HepG2 (cell line): ENCODE results near the gene QRICH2. TPM values are rescaled to one million over a fixed set of nuclear protein-coding genes. Genes with fewer than 3 reads are reported as not detected.

Source experiments
- BORCS8-MEF2B ChIP-seq: sonication (generic); formaldehyde crosslinking; IDR thresholded peaks from 2 replicates; pipeline ENCODE4 v1.8.0; 2022; ENCODE audit warnings: mild to moderate bottlenecking, missing genetic modification reagents
- CHD4 ChIP-seq: fragments of 200-600 bp; sonication (generic); IDR thresholded peaks from 2 replicates; pipeline ENCODE4 v1.7.0; 2017; ENCODE audit warnings: mild to moderate bottlenecking, low read length, borderline replicate concordance
- CREM ChIP-seq, 2 experiments: sonication (generic) in 1 of 2; formaldehyde crosslinking in 1 of 2; IDR thresholded peaks; 2 replicates each; pipeline versions ENCODE4 v1.4.0 to v1.6.1; 2016 to 2020; ENCODE audit warnings: antibody characterized with exemption in 1 of 2, mild to moderate bottlenecking in 1 of 2, missing genetic modification reagents in 1 of 2
- HMGA1 ChIP-seq: sonication (generic); formaldehyde crosslinking; conservative IDR thresholded peaks from 2 replicates; pipeline ENCODE4 v1.4.0; 2020; ENCODE audit warnings: missing genetic modification reagents
- HNRNPUL1 ChIP-seq: fragments of 200-400 bp; formaldehyde crosslinking; IDR thresholded peaks from 2 replicates; pipeline ENCODE4 v1.6.1; 2017; ENCODE audit warnings: low read depth, mild to moderate bottlenecking, low read length, moderate library complexity
- MATR3 ChIP-seq: sonication (generic); formaldehyde crosslinking; IDR thresholded peaks from 2 replicates; pipeline ENCODE4 v1.4.0; 2020; ENCODE audit warnings: missing genetic modification reagents
- MAZ ChIP-seq, 2 experiments: sonication (generic) in 1 of 2; formaldehyde crosslinking in 1 of 2; IDR thresholded peaks; 2 replicates each; pipeline versions ENCODE4 v1.5.0 to v1.6.1; 2012 to 2020; ENCODE audit warnings: low read depth in 2 of 2, mild to moderate bottlenecking in 2 of 2, borderline replicate concordance in 1 of 2, improper control_type of control experiment in 1 of 2, low read length in 1 of 2, missing genetic modification reagents in 1 of 2, moderate library complexity in 1 of 2
- MIXL1 ChIP-seq: IDR thresholded peaks from 2 replicates; pipeline ENCODE4 v1.6.1; 2016
- MTF2 ChIP-seq: sonication (generic); formaldehyde crosslinking; IDR thresholded peaks from 2 replicates; pipeline ENCODE4 v1.5.0; 2020; ENCODE audit warnings: missing genetic modification reagents, borderline replicate concordance
- NFE2L2 ChIP-seq: fragments of 150-350 bp; IDR thresholded peaks from 2 replicates; pipeline ENCODE4 v1.6.1; 2014; ENCODE audit warnings: low read length
- NFRKB ChIP-seq: fragments of 450-650 bp; IDR thresholded peaks from 2 replicates; pipeline ENCODE4 v1.6.1; 2017
- NR2F1 ChIP-seq, 2 experiments: fragments of 450-650 bp in 1 of 2; formaldehyde crosslinking in 1 of 2; IDR thresholded peaks; 2 replicates each; pipeline versions ENCODE4 v1.5.0 to v1.6.1; 2016 to 2020; ENCODE audit warnings: mild to moderate bottlenecking in 1 of 2, missing compliant biosample characterization in 1 of 2, missing genetic modification reagents in 1 of 2, moderate library complexity in 1 of 2
- SAP130 ChIP-seq: IDR thresholded peaks from 2 replicates; pipeline ENCODE4 v1.6.1; 2016; ENCODE audit warnings: low read depth
- SCMH1 ChIP-seq: sonication (generic); formaldehyde crosslinking; IDR thresholded peaks from 2 replicates; pipeline ENCODE4 v1.9.0; 2021; ENCODE audit warnings: missing genetic modification reagents, mild to moderate bottlenecking, borderline replicate concordance
- SETDB1 ChIP-seq: sonication (generic); formaldehyde crosslinking; IDR thresholded peaks from 2 replicates; pipeline ENCODE4 v1.5.1; 2020; ENCODE audit warnings: missing genetic modification reagents, mild to moderate bottlenecking, borderline replicate concordance
- SIN3A ChIP-seq: IDR thresholded peaks from 2 replicates; pipeline ENCODE4 v1.6.1; 2011; ENCODE audit warnings: low read depth, mild to moderate bottlenecking, control low read depth, low read length, borderline replicate concordance
- SMARCE1 ChIP-seq: fragments of 450-650 bp; IDR thresholded peaks from 2 replicates; pipeline ENCODE4 v1.6.1; 2017; ENCODE audit warnings: borderline replicate concordance
- SP140L ChIP-seq: sonication (generic); formaldehyde crosslinking; IDR thresholded peaks from 2 replicates; pipeline ENCODE4 v1.4.0; 2020; ENCODE audit warnings: missing genetic modification reagents, borderline replicate concordance
- TCF7 ChIP-seq: sonication (generic); IDR thresholded peaks from 2 replicates; pipeline ENCODE4 v1.6.1; 2016; ENCODE audit warnings: antibody characterized with exemption, low read depth
- U2AF1 ChIP-seq: fragments of 200-400 bp; formaldehyde crosslinking; optimal IDR thresholded peaks from 2 replicates; pipeline ENCODE3; 2017; ENCODE audit warnings: mild to moderate bottlenecking, low read depth, low read length
- ZBTB20 ChIP-seq: sonication (generic); formaldehyde crosslinking; IDR thresholded peaks from 2 replicates; pipeline ENCODE4 v1.8.1; 2023; ENCODE audit warnings: missing genetic modification reagents, low read depth, mild to moderate bottlenecking, borderline replicate concordance
- ZFP36 ChIP-seq: fragments of 150-350 bp; IDR thresholded peaks from 2 replicates; pipeline ENCODE4 v1.6.1; 2018; ENCODE audit warnings: borderline replicate concordance, low read length, low read depth; ENCODE audit not compliant: partially characterized antibody
- ZNF121 ChIP-seq: sonication (generic); formaldehyde crosslinking; IDR thresholded peaks from 2 replicates; pipeline ENCODE4 v1.5.0; 2020; ENCODE audit warnings: mild to moderate bottlenecking, missing genetic modification reagents
- ZNF260 ChIP-seq: sonication (generic); formaldehyde crosslinking; IDR thresholded peaks from 2 replicates; pipeline ENCODE4 v1.4.0; 2020; ENCODE audit warnings: missing genetic modification reagents, low read depth, mild to moderate bottlenecking, borderline replicate concordance
- ZNF652 ChIP-seq: IDR thresholded peaks from 2 replicates; pipeline ENCODE4 v1.6.1; 2016; ENCODE audit warnings: low read depth, borderline replicate concordance
- ZNF720 ChIP-seq: sonication (generic); formaldehyde crosslinking; IDR thresholded peaks from 2 replicates; pipeline ENCODE4 v1.4.0; 2020; ENCODE audit warnings: missing genetic modification reagents
- ZNF773 ChIP-seq: sonication (generic); formaldehyde crosslinking; IDR thresholded peaks from 2 replicates; pipeline ENCODE4 v1.4.0; 2020; ENCODE audit warnings: missing genetic modification reagents, borderline replicate concordance
- ZNF781 ChIP-seq: sonication (generic); formaldehyde crosslinking; IDR thresholded peaks from 2 replicates; pipeline ENCODE4 v1.5.1; 2020; ENCODE audit warnings: borderline replicate concordance, mild to moderate bottlenecking, missing genetic modification reagents; ENCODE audit errors: not compliant biosample characterization
- polyA plus RNA-seq, 8 experiments: library from polyadenylated mRNA; depleted of rRNA in 3 of 8; stranded (reverse) in 7 of 8; unstranded in 1 of 8; fragments of >200 nt; fragmentation: Illumina TruSeq in 4 of 8; extraction: Trizol in 4 of 8; gene quantifications; 2 replicates each; pipeline versions ENCODE4 v1.2.1 to v1.2.3, GENCODE V29; 2011 to 2016; ENCODE audit warnings: low read depth in 4 of 8, missing spikeins in 1 of 8, mixed read lengths in 1 of 8; ENCODE audit not compliant: insufficient read depth in 1 of 8
- total RNA-seq, 5 experiments: library from RNA; depleted of rRNA; stranded (reverse); fragments of >200 nt; fragmentation: Illumina TruSeq; extraction: Trizol; gene quantifications; 2 replicates each; pipeline ENCODE4 v1.2.3, GENCODE V29; 2016; ENCODE audit warnings: low read depth in 1 of 5
- TF ChIP-seq, protein P1 (sequence below): sonication (generic); formaldehyde crosslinking; IDR thresholded peaks from 2 replicates; pipeline ENCODE4 v1.4.0; 2020; ENCODE audit warnings: missing genetic modification reagents
- TF ChIP-seq, protein P2 (sequence below): sonication (generic); formaldehyde crosslinking; IDR thresholded peaks from 2 replicates; pipeline ENCODE4 v1.4.0; 2020; ENCODE audit warnings: missing genetic modification reagents

Gene QRICH2
- total and polyA plus RNA-seq, 2 of the 13 experiments (the other 11 are each of a cell fraction or from before 2014, with no cell fraction given): 3.7 to 5.7 TPM

DNA sequence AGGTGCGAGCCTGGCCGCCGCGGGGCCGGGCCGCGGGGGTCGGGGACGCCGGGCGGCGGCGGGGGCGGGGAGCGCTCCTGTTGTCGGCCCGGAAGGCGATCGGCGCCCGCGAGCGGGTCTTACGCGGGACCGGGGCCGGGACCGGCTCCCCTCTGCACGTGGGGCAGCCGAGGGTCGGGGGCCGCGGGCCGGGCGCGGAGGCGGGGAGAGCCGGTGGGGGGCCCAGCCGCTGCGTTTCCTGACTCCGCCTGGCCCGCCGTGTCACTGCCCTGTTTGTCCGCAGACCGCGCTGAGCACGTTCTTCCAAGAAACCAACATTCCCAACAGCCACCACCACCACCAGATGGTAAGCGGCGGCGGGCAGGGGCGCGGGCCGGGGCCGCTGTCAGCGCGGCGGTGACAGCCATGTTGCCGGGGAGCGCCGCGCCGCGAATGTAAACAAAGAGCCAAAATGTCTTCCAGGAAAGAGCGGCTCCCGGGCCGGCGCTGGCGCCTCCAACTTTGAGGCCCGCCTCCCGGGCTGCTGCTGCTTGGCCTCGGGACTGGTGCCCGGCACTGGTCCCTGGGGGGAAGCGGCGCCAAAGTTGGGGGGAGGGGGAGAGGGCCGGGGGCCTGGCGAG lies 42.3 kb downstream of the QRICH2 start (continued):
- TF ChIP-seq SAP130 (CRISPR knock-in tag): peak; percentile 91
- TF ChIP-seq TCF7: no peak
- TF ChIP-seq NFRKB: no peak
- no peak for TF ChIP-seq ZFP36
- TF ChIP-seq, protein P1, sequence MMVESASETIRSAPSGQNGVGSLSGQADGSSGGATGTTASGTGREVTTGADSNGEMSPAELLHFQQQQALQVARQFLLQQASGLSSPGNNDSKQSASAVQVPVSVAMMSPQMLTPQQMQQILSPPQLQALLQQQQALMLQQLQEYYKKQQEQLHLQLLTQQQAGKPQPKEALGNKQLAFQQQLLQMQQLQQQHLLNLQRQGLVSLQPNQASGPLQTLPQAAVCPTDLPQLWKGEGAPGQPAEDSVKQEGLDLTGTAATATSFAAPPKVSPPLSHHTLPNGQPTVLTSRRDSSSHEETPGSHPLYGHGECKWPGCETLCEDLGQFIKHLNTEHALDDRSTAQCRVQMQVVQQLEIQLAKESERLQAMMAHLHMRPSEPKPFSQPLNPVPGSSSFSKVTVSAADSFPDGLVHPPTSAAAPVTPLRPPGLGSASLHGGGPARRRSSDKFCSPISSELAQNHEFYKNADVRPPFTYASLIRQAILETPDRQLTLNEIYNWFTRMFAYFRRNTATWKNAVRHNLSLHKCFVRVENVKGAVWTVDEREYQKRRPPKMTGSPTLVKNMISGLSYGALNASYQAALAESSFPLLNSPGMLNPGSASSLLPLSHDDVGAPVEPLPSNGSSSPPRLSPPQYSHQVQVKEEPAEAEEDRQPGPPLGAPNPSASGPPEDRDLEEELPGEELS (CRISPR knock-in tag): no peak
- TF ChIP-seq MTF2 (CRISPR knock-in tag): no peak
- TF ChIP-seq CREM (IDR thresholded peaks at IDR 0.05): no peak
- no peak for TF ChIP-seq CREM (CRISPR knock-in tag; IDR thresholded peaks at IDR 0.05)
- TF ChIP-seq ZNF773 (CRISPR knock-in tag): no peak
- TF ChIP-seq ZNF720: no peak
- TF ChIP-seq BORCS8-MEF2B (CRISPR knock-in tag): no peak
- TF ChIP-seq SP140L (CRISPR knock-in tag): no peak
- TF ChIP-seq HMGA1: no peak
- TF ChIP-seq ZBTB20 (CRISPR knock-in tag): no peak
- TF ChIP-seq CHD4: no peak
- TF ChIP-seq ZNF260 (CRISPR knock-in tag): no peak
- no peak for TF ChIP-seq ZNF652 (CRISPR knock-in tag)
- TF ChIP-seq, protein P2, sequence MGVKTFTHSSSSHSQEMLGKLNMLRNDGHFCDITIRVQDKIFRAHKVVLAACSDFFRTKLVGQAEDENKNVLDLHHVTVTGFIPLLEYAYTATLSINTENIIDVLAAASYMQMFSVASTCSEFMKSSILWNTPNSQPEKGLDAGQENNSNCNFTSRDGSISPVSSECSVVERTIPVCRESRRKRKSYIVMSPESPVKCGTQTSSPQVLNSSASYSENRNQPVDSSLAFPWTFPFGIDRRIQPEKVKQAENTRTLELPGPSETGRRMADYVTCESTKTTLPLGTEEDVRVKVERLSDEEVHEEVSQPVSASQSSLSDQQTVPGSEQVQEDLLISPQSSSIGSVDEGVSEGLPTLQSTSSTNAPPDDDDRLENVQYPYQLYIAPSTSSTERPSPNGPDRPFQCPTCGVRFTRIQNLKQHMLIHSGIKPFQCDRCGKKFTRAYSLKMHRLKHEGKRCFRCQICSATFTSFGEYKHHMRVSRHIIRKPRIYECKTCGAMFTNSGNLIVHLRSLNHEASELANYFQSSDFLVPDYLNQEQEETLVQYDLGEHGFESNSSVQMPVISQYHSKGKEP (CRISPR knock-in tag): no peak
- no peak for TF ChIP-seq NR2F1 (CRISPR knock-in tag; IDR thresholded peaks at IDR 0.05)
- no peak for TF ChIP-seq SMARCE1
- TF ChIP-seq NFE2L2: no peak
- TF ChIP-seq ZNF121 (CRISPR knock-in tag): no peak
- TF ChIP-seq U2AF1: no peak
- no peak for TF ChIP-seq MIXL1
- TF ChIP-seq MAZ (IDR thresholded peaks at IDR 0.05; ENCODE audit: borderline replicate concordance, low read depth, low read length): no peak
- no peak for TF ChIP-seq MAZ (CRISPR knock-in tag; IDR thresholded peaks at IDR 0.05; ENCODE audit: low read depth)
- no peak for TF ChIP-seq ZNF781 (CRISPR knock-in tag)
- no peak for TF ChIP-seq MATR3 (CRISPR knock-in tag)
- TF ChIP-seq SCMH1 (CRISPR knock-in tag): no peak
- no peak for TF ChIP-seq SETDB1 (CRISPR knock-in tag)
- TF ChIP-seq HNRNPUL1: no peak
- peak; percentile 95; the same call in 1 of the 2 replicates for TF ChIP-seq SIN3A
